Jurkat, Clone E6-1 (cell line): ENCODE data around the gene FGD2.
A peak's percentile ranks its signal among the peaks of the same experiment; 100 is the strongest.

Source experiments
- DNase-seq: peaks from one replicate; pipeline ENCODE4 v3.0.0-alpha.2; 2011; ENCODE audit warnings: low read depth, low spot score
- H3K4me3 ChIP-seq: 2 replicates; pipeline ENCODE4 v1.5.1; 2011; ENCODE audit warnings: mild to moderate bottlenecking, low read length, control low read depth, moderate library complexity

The FGD2 gene

GRCh38 chr6:37011656-37012378 lies 6.4 kb downstream of the FGD2 start:
- H3K4me3 ChIP-seq: no peak overlapping the region
- DNase-seq: no peak

GRCh38 chr6:37013516-37014491 lies 8.3 kb downstream of the FGD2 start:
- H3K4me3 ChIP-seq: no peak overlapping the region
- DNase-seq: no peak

GRCh38 chr6:37014667-37015066 lies 9.2 kb downstream of the FGD2 start:
- no peak for DNase-seq
- H3K4me3 ChIP-seq: no peak overlapping the region

GRCh38 chr6:37015532-37015931 lies 10.1 kb downstream of the FGD2 start:
- H3K4me3 ChIP-seq: no peak overlapping the region
- DNase-seq: no peak

GRCh38 chr6:37016995-37017394 lies 11.5 kb downstream of the FGD2 start:
- no peak for DNase-seq
- H3K4me3 ChIP-seq: no peak overlapping the region

GRCh38 chr6:37017606-37018197 lies 12.2 kb downstream of the FGD2 start:
- no peak for DNase-seq
- H3K4me3 ChIP-seq: no peak overlapping the region

- H3K4me3 ChIP-seq: no peak overlapping the region
Observed at GRCh38 chr6:37018198-37019064, 13.0 kb downstream of the FGD2 start.

GRCh38 chr6:37019065-37019450 lies 13.6 kb downstream of the FGD2 start:
- no peak for DNase-seq

More at GRCh38 chr6:37018198-37019064, 13.0 kb downstream of the FGD2 start:
- peak; percentile 85 for DNase-seq

GRCh38 chr6:37020381-37020780 lies 14.9 kb downstream of the FGD2 start:
- no peak overlapping the region for H3K4me3 ChIP-seq
- no peak for DNase-seq

More at GRCh38 chr6:37019065-37019450, 13.6 kb downstream of the FGD2 start:
- no peak overlapping the region for H3K4me3 ChIP-seq

- no peak overlapping the region for H3K4me3 ChIP-seq
- no peak for DNase-seq
Observed at GRCh38 chr6:37020812-37021211, 15.4 kb downstream of the FGD2 start.

GRCh38 chr6:37021356-37022129 lies 16.1 kb downstream of the FGD2 start:
- peak; percentile 68 for DNase-seq
- no peak overlapping the region for H3K4me3 ChIP-seq

- DNase-seq: no peak
- H3K4me3 ChIP-seq: no peak overlapping the region
Observed at GRCh38 chr6:37022135-37022863, 16.8 kb downstream of the FGD2 start.

GRCh38 chr6:37024656-37025337 lies 19.3 kb downstream of the FGD2 start:
- DNase-seq: no peak
- no peak overlapping the region for H3K4me3 ChIP-seq

- no peak overlapping the region for H3K4me3 ChIP-seq
Observed at GRCh38 chr6:37025621-37026466, 20.4 kb downstream of the FGD2 start.

GRCh38 chr6:37027036-37027720 lies 21.7 kb downstream of the FGD2 start:
- no peak for DNase-seq
- H3K4me3 ChIP-seq: no peak overlapping the region

More at GRCh38 chr6:37025621-37026466, 20.4 kb downstream of the FGD2 start:
- DNase-seq: no peak
